ENCODE data around the gene FBXO36.

FBXO36 gene

GRCh38 chr2:230053753-230054478 is 131.6 kb downstream of the FBXO36 start:
- DNase-seq, result no peak

DNA sequence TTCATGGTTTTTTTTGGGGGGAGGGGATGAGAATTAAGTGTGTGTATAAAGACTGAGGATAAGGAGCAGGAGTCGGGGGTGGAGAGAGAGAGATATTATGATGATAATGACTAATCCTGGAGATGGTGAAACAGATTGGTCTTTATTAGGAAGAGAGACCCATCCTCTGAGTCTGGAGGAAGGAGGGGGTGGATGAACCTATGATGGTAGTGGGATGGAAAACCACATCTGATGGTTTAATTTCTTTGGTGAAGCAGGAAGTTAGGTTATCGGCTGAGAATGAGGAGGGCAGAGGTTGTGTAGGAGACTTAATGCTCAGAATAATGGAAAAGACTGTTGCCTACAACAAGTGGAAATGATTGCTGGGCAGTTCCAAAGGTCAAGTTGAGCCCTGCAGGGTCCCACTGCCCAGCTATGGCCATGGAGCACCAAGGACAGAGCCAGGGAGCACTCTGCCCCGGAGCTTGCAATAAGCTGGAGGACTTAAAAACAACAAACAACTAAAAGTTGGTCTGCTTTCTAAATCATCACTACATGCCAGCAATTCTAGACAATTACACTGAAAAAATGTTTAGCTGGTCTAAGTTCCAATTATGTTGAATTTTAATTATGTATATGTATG is 138.5 kb downstream of the FBXO36 start:
- no peak for DNase-seq

Data from CD4-positive, alpha-beta T cell treated with Interleukin-17A for 4 hours (primary cell).